H1 (cell line): Measurements from ENCODE around the gene SAXO1.

Experiments used
- GTF2F1 ChIP-seq: IDR thresholded peaks from 2 replicates; pipeline ENCODE4 v1.6.1; 2012; ENCODE audit warnings: low read depth, low read length, improper control_type of control experiment, borderline replicate concordance
- RBBP5 ChIP-seq: IDR thresholded peaks from 2 replicates; pipeline ENCODE4 v1.7.1; 2012; ENCODE audit warnings: low read depth, mild to moderate bottlenecking, inconsistent platforms, low read length, moderate library complexity, borderline replicate concordance
- RFX5 ChIP-seq: IDR thresholded peaks from 2 replicates; pipeline ENCODE4 v1.6.1; 2011; ENCODE audit warnings: low read depth, low read length, improper control_type of control experiment, borderline replicate concordance
- YY1 ChIP-seq: IDR thresholded peaks from 2 replicates; pipeline ENCODE4 v1.6.1; 2011; ENCODE audit warnings: low read depth, mild to moderate bottlenecking, low read length
- TF ChIP-seq, protein P1 (sequence below), 3 experiments: IDR thresholded peaks; 1 replicate in 2 of 3; 2 replicates in 1 of 3; pipeline versions ENCODE4 v1.5.1 to v1.6.1; 2011; ENCODE audit warnings: low read length in 3 of 3, mild to moderate bottlenecking in 3 of 3, inconsistent platforms in 2 of 3, low read depth in 1 of 3, moderate library complexity in 1 of 3; ENCODE audit not compliant: insufficient read depth in 1 of 3; ENCODE audit errors: control extremely low read depth in 1 of 3

DNA sequence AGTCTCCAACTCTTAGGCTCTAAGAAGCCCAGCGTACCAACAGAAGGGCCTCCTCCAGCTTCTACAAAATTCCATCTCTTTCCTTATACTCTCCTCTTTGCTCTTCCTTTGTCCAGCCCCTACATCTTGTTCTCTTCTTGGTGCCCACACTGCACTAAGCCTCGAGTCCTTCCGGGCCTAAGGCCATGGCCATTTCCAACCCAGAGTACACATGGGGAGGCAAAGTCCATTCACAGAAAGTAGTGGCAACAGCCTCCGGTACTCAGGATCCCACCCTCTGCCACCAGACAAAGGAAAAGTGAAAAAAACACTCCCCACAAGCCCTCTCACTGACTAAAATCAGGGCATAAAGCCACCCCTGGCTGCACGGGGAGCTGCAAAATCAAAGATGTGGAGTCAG is 60.3 kb downstream of the SAXO1 start:
- TF ChIP-seq RFX5 (no peak), RBBP5 (no peak), GTF2F1 (no peak), YY1 (no peak)
- TF ChIP-seq, protein P1, sequence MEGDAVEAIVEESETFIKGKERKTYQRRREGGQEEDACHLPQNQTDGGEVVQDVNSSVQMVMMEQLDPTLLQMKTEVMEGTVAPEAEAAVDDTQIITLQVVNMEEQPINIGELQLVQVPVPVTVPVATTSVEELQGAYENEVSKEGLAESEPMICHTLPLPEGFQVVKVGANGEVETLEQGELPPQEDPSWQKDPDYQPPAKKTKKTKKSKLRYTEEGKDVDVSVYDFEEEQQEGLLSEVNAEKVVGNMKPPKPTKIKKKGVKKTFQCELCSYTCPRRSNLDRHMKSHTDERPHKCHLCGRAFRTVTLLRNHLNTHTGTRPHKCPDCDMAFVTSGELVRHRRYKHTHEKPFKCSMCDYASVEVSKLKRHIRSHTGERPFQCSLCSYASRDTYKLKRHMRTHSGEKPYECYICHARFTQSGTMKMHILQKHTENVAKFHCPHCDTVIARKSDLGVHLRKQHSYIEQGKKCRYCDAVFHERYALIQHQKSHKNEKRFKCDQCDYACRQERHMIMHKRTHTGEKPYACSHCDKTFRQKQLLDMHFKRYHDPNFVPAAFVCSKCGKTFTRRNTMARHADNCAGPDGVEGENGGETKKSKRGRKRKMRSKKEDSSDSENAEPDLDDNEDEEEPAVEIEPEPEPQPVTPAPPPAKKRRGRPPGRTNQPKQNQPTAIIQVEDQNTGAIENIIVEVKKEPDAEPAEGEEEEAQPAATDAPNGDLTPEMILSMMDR (IDR thresholded peaks at IDR 0.05; ENCODE audit: control extremely low read depth in 1 of 3, insufficient read depth in 1 of 3, low read depth in 1 of 3, low read length in 3 of 3): no peak
